Liver (tissue), 9 donors: Measurements from ENCODE around the gene DNMT1. TPM values are rescaled to one million over a fixed set of nuclear protein-coding genes. Genes with fewer than 3 reads are reported as not detected.

ENCODE experiments used
- DNase-seq: peaks from one replicate; pipeline ENCODE4 v3.0.0-alpha.2; 2017; ENCODE audit warnings: low spot score
- H3K27ac ChIP-seq, 2 donors: one replicate each; pipeline ENCODE4 v1.7.0; 2013; ENCODE audit warnings: inconsistent platforms in 2 of 2, low read length in 2 of 2, control low read depth in 1 of 2, low read depth in 1 of 2, mild to moderate bottlenecking in 1 of 2
- H3K27me3 ChIP-seq, 4 donors: one replicate each; pipeline versions ENCODE4 v1.6.1 to v1.7.0; 2013; ENCODE audit warnings: low read length in 3 of 4, inconsistent platforms in 1 of 4, mild to moderate bottlenecking in 1 of 4, moderate library complexity in 1 of 4; ENCODE audit not compliant: control insufficient read depth in 4 of 4, insufficient read depth in 4 of 4
- H3K36me3 ChIP-seq, 4 donors: one replicate each; pipeline versions ENCODE4 v1.6.1 to v1.7.0; 2013; ENCODE audit warnings: low read length in 3 of 4, mild to moderate bottlenecking in 3 of 4, low read depth in 1 of 4, moderate library complexity in 1 of 4; ENCODE audit not compliant: control insufficient read depth in 4 of 4, insufficient read depth in 3 of 4
- H3K4me1 ChIP-seq, 4 donors: one replicate each; pipeline versions ENCODE4 v1.6.1 to v1.7.0; 2013; ENCODE audit warnings: low read length in 3 of 4, mild to moderate bottlenecking in 3 of 4, moderate library complexity in 1 of 4; ENCODE audit not compliant: control insufficient read depth in 4 of 4, insufficient read depth in 4 of 4
- H3K4me3 ChIP-seq, 3 donors: one replicate each; pipeline versions ENCODE4 v1.6.1 to v1.7.0; 2013; ENCODE audit warnings: low read length in 3 of 3, control low read depth in 1 of 3, low read depth in 1 of 3, mild to moderate bottlenecking in 1 of 3
- H3K9ac ChIP-seq, 2 donors: one replicate each; pipeline ENCODE4 v1.7.0; 2013; ENCODE audit warnings: low read length in 2 of 2, mild to moderate bottlenecking in 2 of 2, moderate library complexity in 2 of 2, control low read depth in 1 of 2, low read depth in 1 of 2
- H3K9me3 ChIP-seq, 4 donors: one replicate each; pipeline versions ENCODE4 v1.6.1 to v1.7.0; 2013; ENCODE audit warnings: low read length in 3 of 4; ENCODE audit not compliant: control insufficient read depth in 4 of 4
- EGR1 ChIP-seq, 2 donors: IDR thresholded peaks; 2 replicates each; pipeline ENCODE4 v1.6.1; 2016 to 2018; ENCODE audit warnings: antibody characterized with exemption in 2 of 2, low read depth in 2 of 2
- FOXA1 ChIP-seq: IDR thresholded peaks from 2 replicates; pipeline ENCODE4 v1.6.1; 2016; ENCODE audit warnings: antibody characterized with exemption
- MAX ChIP-seq: IDR thresholded peaks from 2 replicates; pipeline ENCODE4 v1.6.1; 2016; ENCODE audit warnings: antibody characterized with exemption
- NR2F2 ChIP-seq: IDR thresholded peaks from 2 replicates; pipeline ENCODE4 v1.6.1; 2016; ENCODE audit warnings: antibody characterized with exemption
- REST ChIP-seq: IDR thresholded peaks from 2 replicates; pipeline ENCODE4 v1.6.1; 2016; ENCODE audit warnings: antibody characterized with exemption, mild to moderate bottlenecking
- WGBS: extraction: QIAGEN DNeasy Blood & Tissue Kit; methylation state at CpG from one replicate; pipeline ENCODE4 v1.1.7; 2013; 5-methylcytosine and 5-hydroxymethylcytosine counted together
- polyA plus RNA-seq, 2 donors: library from polyadenylated mRNA; stranded (reverse) in 1 of 2; unstranded in 1 of 2; fragments of 200-250 nt in 1 of 2; fragments of >200 nt in 1 of 2; fragmentation: Nextera tagmentation in 1 of 2; extraction: Ambion mirVana in 1 of 2; gene quantifications; one replicate each; pipeline versions ENCODE4 v1.2.1 to v1.2.3, GENCODE V29; 2013 to 2015
- total RNA-seq, 2 donors: library from RNA; depleted of rRNA; stranded (reverse); fragments of >200 nt; gene quantifications; one replicate each; pipeline ENCODE4 v1.2.3, GENCODE V29; 2014
- TF ChIP-seq, protein P1 (sequence below): IDR thresholded peaks from 2 replicates; pipeline ENCODE4 v1.6.1; 2016; ENCODE audit warnings: antibody characterized with exemption
- TF ChIP-seq, protein P2 (sequence below): fragments of 150-350 bp; IDR thresholded peaks from 2 replicates; pipeline ENCODE4 v1.5.1; 2017; ENCODE audit warnings: improper control_type of control experiment, low read depth, low read length; ENCODE audit not compliant: missing input control
- donor health status: healthy.
- donor health status: healthy.
- donor health status: healthy.
- donor health status: healthy.
- donor health status: healthy.

DNMT1 gene
- total and polyA plus RNA-seq, 4 donors: 8.7 to 47.1 (median 20.0) TPM

DNA sequence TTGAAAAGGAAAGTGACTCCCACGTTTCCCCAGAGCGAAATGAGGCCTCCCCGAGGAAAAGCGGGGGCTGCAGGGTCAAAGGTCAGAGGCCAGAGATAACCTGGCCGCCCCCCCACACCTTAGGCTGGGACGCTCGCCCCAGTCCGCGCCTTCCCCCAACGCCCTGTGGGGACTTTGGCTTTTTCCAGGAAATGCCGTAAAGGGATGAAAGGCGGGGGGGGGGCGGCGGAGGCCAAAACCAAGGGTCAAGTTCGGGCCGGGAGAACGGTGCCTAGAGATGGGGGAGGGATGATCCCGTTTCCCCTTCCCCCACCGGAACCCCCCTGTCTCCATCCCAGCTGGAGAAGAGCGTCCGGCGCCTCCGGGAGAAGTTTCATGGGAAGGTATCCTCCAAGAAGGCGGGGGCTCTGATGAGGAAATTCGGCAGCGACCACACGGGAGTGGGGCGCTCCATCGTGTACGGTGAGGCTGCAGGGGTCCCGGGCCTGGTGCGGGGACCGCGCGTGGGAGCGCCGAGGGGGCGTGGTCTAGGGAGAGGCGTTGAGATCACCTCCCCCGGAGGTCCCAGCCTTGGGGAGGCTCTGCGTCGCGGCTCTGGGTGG lies 108.1 kb downstream of the DNMT1 start (continued):
- TF ChIP-seq, protein P1, sequence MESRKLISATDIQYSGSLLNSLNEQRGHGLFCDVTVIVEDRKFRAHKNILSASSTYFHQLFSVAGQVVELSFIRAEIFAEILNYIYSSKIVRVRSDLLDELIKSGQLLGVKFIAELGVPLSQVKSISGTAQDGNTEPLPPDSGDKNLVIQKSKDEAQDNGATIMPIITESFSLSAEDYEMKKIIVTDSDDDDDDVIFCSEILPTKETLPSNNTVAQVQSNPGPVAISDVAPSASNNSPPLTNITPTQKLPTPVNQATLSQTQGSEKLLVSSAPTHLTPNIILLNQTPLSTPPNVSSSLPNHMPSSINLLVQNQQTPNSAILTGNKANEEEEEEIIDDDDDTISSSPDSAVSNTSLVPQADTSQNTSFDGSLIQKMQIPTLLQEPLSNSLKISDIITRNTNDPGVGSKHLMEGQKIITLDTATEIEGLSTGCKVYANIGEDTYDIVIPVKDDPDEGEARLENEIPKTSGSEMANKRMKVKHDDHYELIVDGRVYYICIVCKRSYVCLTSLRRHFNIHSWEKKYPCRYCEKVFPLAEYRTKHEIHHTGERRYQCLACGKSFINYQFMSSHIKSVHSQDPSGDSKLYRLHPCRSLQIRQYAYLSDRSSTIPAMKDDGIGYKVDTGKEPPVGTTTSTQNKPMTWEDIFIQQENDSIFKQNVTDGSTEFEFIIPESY: no peak
- TF ChIP-seq, protein P2, sequence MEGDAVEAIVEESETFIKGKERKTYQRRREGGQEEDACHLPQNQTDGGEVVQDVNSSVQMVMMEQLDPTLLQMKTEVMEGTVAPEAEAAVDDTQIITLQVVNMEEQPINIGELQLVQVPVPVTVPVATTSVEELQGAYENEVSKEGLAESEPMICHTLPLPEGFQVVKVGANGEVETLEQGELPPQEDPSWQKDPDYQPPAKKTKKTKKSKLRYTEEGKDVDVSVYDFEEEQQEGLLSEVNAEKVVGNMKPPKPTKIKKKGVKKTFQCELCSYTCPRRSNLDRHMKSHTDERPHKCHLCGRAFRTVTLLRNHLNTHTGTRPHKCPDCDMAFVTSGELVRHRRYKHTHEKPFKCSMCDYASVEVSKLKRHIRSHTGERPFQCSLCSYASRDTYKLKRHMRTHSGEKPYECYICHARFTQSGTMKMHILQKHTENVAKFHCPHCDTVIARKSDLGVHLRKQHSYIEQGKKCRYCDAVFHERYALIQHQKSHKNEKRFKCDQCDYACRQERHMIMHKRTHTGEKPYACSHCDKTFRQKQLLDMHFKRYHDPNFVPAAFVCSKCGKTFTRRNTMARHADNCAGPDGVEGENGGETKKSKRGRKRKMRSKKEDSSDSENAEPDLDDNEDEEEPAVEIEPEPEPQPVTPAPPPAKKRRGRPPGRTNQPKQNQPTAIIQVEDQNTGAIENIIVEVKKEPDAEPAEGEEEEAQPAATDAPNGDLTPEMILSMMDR: no peak
- peak in 1 of 2 donors; percentile 80 for TF ChIP-seq EGR1 (IDR thresholded peaks at IDR 0.05; ENCODE audit: low read depth in 2 of 2)
- TF ChIP-seq NR2F2: peak; percentile 97

DNA sequence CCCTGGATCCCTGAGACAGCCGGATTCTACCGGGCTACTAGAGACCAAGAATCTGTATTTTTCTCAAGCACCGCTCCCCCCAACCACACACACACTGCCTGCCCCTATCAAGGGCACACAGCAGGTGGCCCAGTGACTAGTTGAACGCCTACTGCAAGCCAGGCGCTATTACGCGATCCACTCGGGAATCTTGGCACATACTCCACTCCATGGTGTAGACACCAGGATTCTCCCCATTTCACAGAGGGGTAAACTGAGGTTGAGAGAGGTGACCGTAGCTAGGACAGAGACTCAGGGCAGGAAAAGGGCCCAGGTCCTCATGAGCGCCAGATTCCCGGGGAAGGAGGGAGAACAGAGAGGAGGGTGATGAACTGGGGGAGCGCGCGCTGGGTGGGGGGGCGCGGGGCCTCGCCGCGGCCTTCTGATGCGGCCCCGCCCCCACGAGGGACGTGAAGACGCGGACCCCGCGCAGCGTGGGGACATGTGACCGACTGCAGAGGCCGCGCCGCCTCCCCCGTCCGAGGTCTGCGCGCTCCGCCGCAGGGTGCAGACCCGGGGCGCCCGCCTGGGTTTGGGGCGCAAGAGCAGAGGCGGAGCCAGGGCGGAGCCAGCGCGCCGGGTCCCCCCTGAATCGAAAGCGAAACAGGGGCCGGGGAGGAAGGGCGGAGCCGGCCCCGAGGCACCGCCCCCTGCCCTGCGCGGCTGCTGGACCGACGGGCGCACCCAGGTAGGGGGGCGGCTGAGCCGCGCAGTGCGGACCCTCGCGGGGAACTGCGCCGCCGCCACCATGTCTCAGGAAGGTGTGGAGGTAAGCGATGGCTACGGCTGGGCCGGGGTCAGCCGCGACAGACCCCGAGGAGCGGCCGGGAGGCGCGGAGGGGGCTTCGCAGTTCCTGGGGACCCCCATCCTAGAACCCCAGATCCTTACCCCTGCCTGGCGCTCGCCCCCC lies 108.8 kb downstream of the DNMT1 start, which contains the start of gene SHFL:
SHFL (plus strand) TSS at position 677 of the 950 bp plus-strand sequence; CDS start at position 788, 111 bp downstream.
- 4% methylated on average over 81 of the region's 81 CpGs for WGBS

More for the DNA sequence above, 108.8 kb downstream of the DNMT1 start, which contains the start of gene SHFL:
- DNase-seq: peak; percentile 84
- Histone ChIP-seq H3K9me3 (no peaks in the 10 kb centered on the region), H3K27me3 (no peaks in the 10 kb centered on the region), H3K27ac (peak within 1 kb of the TSS; percentile 95 to 97), H3K36me3 (peaks cover 0 to 11% (median 11%) of the 10 kb centered on the region in 4 donors), H3K4me3 (peak within 1 kb of the TSS; percentile 72 to 87 (median 83)), H3K4me1 (peaks cover 4 to 39% (median 27%) of the 10 kb centered on the region in 4 donors), H3K9ac (peak within 1 kb of the TSS; percentile 45 to 60)
- TF ChIP-seq NR2F2: no peak
- TF ChIP-seq FOXA1: no peak
- TF ChIP-seq, protein P1: no peak
- TF ChIP-seq REST: peak; percentile 36
- peak; percentile 20 for TF ChIP-seq MAX
